ENCODE measurements around the gene DDX60. TPM values are rescaled to one million over a fixed set of nuclear protein-coding genes. Genes with fewer than 3 reads are reported as not detected.
A peak's percentile ranks its signal among the peaks of the same experiment; 100 is the strongest.
"Not testable (repeated sequence)": the region's sequence is repeated elsewhere in the genome, so short reads cannot be mapped to it uniquely, and the experiment has no call there.

DDX60 gene
- polyA plus RNA-seq, 6 donors from 2014 or later = 9.4 to 24.7 (median 19.1) TPM

DNA sequence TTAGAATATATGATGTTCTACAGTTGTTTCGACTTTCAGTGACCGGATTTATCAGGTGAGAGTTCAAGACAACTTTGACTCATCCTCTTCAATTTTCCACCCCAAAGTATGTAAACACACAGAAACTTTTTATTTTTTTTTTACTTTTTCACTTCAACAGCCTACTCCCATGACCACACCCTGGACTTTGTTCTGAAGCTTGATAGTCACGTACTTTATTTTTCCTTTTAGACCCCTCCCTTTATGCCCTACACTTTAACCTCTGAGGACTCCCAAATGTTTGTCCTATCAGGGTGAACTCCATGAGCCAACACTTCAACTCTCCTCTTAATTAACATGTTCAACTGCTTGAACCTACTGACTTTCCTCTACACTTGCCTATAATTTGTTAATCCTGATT is 2.5 kb upstream of the DDX60 start:
- peak overlapping the region in 2 of 8 donors; percentile 30 to 40 for H3K4me3 Mint-ChIP-seq
- no peak for DNase-seq
- H3K36me3 Mint-ChIP-seq = peaks cover 0 to 4% of the 10 kb centered on the region in 2 donors
- no peak for ATAC-seq (ENCODE audit: low read depth in 2 of 2)
- H3K27me3 Mint-ChIP-seq = no peaks in the 10 kb centered on the region
- H3K4me1 Mint-ChIP-seq = peaks cover 14 to 32% (median 18%) of the 10 kb centered on the region in 3 donors
- no peaks in the 10 kb centered on the region for H3K9me3 Mint-ChIP-seq
- H3K27ac Mint-ChIP-seq = peak overlapping the region in 1 of 6 donors; percentile 72

DNA sequence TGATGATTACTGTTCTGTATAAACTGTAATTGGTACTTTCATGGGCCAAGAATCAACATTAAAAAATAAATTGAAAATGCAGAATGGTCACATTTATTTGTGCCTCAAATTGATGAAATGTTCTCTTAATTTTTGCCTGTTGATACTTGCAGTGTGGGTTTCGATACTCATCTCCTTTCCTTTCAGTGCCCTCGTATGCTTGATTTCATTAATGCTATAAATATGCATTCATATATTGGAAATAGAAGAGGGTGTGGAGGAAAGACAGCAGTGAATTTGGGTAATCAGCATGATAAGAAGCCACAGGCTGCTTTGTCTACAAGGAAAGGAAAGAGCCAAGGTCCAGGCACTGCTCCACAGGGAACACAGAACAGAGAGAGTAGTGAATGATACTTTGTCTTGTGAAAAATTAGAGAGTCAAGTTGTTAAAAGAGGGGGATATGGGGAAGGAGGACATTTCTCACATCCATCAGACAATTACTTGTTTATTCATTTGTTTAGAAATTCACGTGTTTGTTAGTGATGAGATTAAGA is 1.0 kb upstream of the DDX60 start:
- Mint-ChIP-seq H3K4me3 (peak overlapping the region; percentile 10 to 100 (median 98)), H3K9me3 (peaks cover 0 to 2% (median 0%) of the 10 kb centered on the region in 7 donors), H3K36me3 (peaks cover 0 to 4% of the 10 kb centered on the region in 2 donors), H3K27ac (peak overlapping the region in 4 of 6 donors; percentile 12 to 97 (median 55)), H3K4me1 (peaks cover 14 to 35% (median 22%) of the 10 kb centered on the region in 3 donors), H3K27me3 (no peaks in the 10 kb centered on the region)
- ATAC-seq (ENCODE audit: low read depth in 2 of 2) (no peak), DNase-seq (no peak)

DNA sequence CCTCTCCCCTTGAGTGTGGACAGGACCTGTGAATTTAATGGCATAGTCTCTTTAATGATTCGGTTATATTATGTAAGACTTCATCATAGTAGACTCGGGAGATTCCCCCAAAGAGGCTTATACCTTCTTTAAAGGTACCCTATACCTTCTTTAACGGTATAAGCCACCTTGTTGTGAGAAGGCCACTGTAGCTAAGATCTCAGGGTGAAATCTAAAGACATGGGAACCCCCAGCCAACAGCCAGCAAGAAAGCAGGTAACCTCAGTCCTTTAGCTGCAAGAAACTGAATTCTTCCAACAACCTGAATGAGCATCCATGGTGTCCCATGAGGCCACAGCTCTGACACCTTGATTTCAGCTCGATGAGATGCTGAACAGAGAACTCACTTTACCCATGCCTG is 931 bp downstream of the DDX60 start:
- no peak for ATAC-seq (ENCODE audit: low read depth in 2 of 2)
- Mint-ChIP-seq H3K4me3 (peak overlapping the region; percentile 96 to 100 (median 98)), H3K27me3 (no peaks in the 10 kb centered on the region), H3K36me3 (peaks cover 0 to 4% of the 10 kb centered on the region in 2 donors), H3K9me3 (peaks cover 0 to 2% (median 0%) of the 10 kb centered on the region in 7 donors), H3K27ac (peak overlapping the region in 5 of 6 donors; percentile 97 to 99 (median 98)), H3K4me1 (peaks cover 19 to 36% (median 35%) of the 10 kb centered on the region in 3 donors)
- no peak for DNase-seq

DNA sequence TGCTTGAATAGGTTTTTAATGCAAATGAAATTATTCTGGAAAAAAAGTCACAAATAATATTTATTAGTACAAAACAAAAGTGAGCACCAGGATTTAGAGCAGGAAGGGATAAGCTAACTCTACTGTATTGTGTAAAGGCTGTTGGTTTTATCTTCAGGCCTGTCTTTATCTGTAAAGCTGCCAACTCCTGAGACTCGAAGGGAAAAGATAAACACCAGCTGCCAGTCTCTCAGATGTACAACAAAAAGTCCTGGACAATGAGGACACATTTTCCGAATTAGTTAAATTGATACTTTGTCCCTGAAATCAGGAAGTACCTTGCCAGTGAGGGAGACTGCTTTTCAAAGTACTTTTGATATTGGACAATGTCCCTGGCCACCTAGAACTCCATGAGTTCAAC is 8.8 kb downstream of the DDX60 start:
- ATAC-seq (ENCODE audit: low read depth in 2 of 2) (no peak), DNase-seq (no peak)
- no peak overlapping the region for H3K4me3 Mint-ChIP-seq
- peaks cover 0 to 22% (median 14%) of the 10 kb centered on the region in 3 donors for H3K4me1 Mint-ChIP-seq
- no peaks in the 10 kb centered on the region for H3K9me3 Mint-ChIP-seq
- H3K27ac Mint-ChIP-seq = no peak overlapping the region
- H3K36me3 Mint-ChIP-seq = peaks cover 28 to 35% of the 10 kb centered on the region in 2 donors
- H3K27me3 Mint-ChIP-seq = no peaks in the 10 kb centered on the region

GRCh38 chr4:168308912-168309311 is 9.6 kb downstream of the DDX60 start:
- H3K4me1 Mint-ChIP-seq = peaks cover 0 to 16% (median 14%) of the 10 kb centered on the region in 3 donors
- H3K9me3 Mint-ChIP-seq = no peaks in the 10 kb centered on the region
- ATAC-seq (ENCODE audit: low read depth in 2 of 2) = no peak
- DNase-seq = no peak
- peak overlapping the region in 1 of 6 donors; percentile 11 for H3K27ac Mint-ChIP-seq
- no peak overlapping the region for H3K4me3 Mint-ChIP-seq
- peaks cover 28 to 35% of the 10 kb centered on the region in 2 donors for H3K36me3 Mint-ChIP-seq
- H3K27me3 Mint-ChIP-seq = no peaks in the 10 kb centered on the region

DNA sequence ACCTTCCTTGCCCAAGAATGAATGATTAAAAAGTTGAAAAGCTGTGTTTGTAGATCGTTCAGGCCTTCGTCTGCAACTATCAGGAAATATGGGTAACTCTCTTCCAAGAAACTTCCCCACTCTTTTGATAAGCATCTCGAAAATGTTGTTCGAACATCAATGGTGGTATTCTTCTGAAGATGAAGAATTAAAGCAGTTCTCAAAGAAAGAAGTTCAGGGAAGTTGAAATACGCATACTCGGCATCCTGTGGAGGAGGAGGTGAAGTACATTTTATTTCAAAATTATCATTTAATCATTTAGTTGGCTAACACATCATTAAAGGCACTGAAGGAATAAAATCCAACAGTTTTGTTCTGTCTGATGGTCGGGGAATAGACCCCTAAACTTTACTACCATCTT is 12.1 kb downstream of the DDX60 start:
- H3K36me3 Mint-ChIP-seq = peaks cover 27 to 39% of the 10 kb centered on the region in 2 donors

DNA sequence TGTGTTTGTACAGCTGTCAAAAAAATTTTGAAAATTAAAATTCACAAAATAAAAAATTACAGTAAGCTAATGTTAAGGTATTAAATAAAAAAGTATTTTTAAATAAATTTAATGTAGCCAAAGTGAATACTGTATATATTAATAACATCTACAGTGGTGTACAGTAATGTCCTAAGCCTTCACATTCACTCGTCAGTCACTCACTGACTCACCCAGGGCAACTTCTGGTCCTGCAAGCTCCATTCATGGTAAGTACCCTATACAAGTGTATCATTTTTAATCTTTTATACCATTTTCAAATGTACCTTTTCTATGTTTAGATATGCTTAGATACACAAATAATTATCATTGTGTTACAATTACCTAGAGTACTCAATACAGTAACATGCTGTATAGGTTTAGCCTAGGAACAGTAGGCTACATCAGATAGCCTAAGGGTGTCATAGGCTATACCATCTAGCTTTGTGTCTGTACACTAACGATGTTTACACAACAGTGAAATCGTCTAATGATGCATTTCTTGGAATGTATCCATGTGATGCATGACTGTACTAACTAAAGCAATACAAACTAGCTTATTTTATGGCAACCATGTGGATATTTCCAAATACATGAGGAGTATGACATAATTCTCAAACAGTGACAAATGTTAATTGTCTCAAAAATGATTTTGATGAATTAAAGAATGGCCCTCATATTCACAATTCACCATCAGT is 13.7 kb downstream of the DDX60 start:
- Mint-ChIP-seq H3K4me3 (no peak overlapping the region), H3K4me1 (no peaks in the 10 kb centered on the region), H3K27ac (no peak overlapping the region), H3K9me3 (no peaks in the 10 kb centered on the region), H3K27me3 (no peaks in the 10 kb centered on the region), H3K36me3 (peaks cover 15 to 40% of the 10 kb centered on the region in 2 donors)
- ATAC-seq (ENCODE audit: low read depth in 2 of 2) (no peak), DNase-seq (no peak)

More for the DNA sequence above, 12.1 kb downstream of the DDX60 start:
- H3K27me3 Mint-ChIP-seq = no peaks in the 10 kb centered on the region
- H3K4me1 Mint-ChIP-seq = no peaks in the 10 kb centered on the region
- ATAC-seq (ENCODE audit: low read depth in 2 of 2) = no peak
- no peak for DNase-seq
- H3K4me3 Mint-ChIP-seq = no peak overlapping the region
- H3K27ac Mint-ChIP-seq = no peak overlapping the region
- H3K9me3 Mint-ChIP-seq = no peaks in the 10 kb centered on the region

GRCh38 chr4:168303430-168303829 is 15.1 kb downstream of the DDX60 start:
- ATAC-seq (ENCODE audit: low read depth in 2 of 2); H3K4me1 Mint-ChIP-seq; H3K27me3 Mint-ChIP-seq; DNase-seq; H3K4me3 Mint-ChIP-seq; H3K9me3 Mint-ChIP-seq; H3K27ac Mint-ChIP-seq: not testable (repeated sequence)
- H3K36me3 Mint-ChIP-seq = peaks cover 6 to 41% of the 10 kb centered on the region in 2 donors

GRCh38 chr4:168293386-168293975 is 25.1 kb downstream of the DDX60 start:
- peak overlapping the region in 1 of 6 donors; percentile 46 for H3K27ac Mint-ChIP-seq
- H3K9me3 Mint-ChIP-seq = no peaks in the 10 kb centered on the region
- peaks cover 37 to 40% of the 10 kb centered on the region in 2 donors for H3K36me3 Mint-ChIP-seq
- ATAC-seq (ENCODE audit: low read depth in 2 of 2) (no peak), DNase-seq (no peak)
- H3K4me3 Mint-ChIP-seq = no peak overlapping the region
- no peaks in the 10 kb centered on the region for H3K27me3 Mint-ChIP-seq
- H3K4me1 Mint-ChIP-seq = peaks cover 0 to 13% (median 3%) of the 10 kb centered on the region in 3 donors

GRCh38 chr4:168291242-168291641 is 27.3 kb downstream of the DDX60 start:
- Mint-ChIP-seq H3K4me1 (peaks cover 0 to 6% (median 3%) of the 10 kb centered on the region in 3 donors), H3K4me3 (no peak overlapping the region), H3K27me3 (no peaks in the 10 kb centered on the region), H3K27ac (no peak overlapping the region), H3K9me3 (no peaks in the 10 kb centered on the region), H3K36me3 (peaks cover 32% of the 10 kb centered on the region in 2 donors)
- no peak for ATAC-seq (ENCODE audit: low read depth in 2 of 2)
- no peak for DNase-seq

DNA sequence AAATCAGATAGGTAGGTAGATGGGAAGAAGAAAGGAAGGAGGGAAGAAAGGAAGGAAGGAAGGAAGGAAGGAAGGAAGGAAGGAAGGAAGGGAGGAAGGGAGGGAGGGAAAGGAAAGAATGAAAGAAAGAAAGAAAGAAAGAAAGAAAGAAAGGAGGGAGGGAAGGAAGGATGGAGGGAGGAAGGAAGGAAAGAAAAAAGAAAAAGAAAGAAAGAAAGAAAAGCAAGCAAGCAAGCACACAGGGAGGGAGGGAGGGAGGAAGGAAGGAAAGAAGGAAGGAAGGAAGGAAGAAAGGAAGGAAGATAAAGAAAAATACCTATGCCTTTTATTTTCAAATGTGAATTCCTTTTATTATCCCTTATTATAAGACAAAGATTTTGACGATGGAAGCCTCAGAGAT is 32.7 kb downstream of the DDX60 start:
- H3K4me1 Mint-ChIP-seq; H3K9me3 Mint-ChIP-seq; H3K27me3 Mint-ChIP-seq; H3K27ac Mint-ChIP-seq; H3K4me3 Mint-ChIP-seq; DNase-seq; ATAC-seq (ENCODE audit: low read depth in 2 of 2): not testable (repeated sequence)
- peaks cover 21 to 46% of the 10 kb centered on the region in 2 donors for H3K36me3 Mint-ChIP-seq

- peaks cover 41 to 72% of the 10 kb centered on the region in 2 donors for H3K36me3 Mint-ChIP-seq
- no peak overlapping the region for H3K4me3 Mint-ChIP-seq
- ATAC-seq (ENCODE audit: low read depth in 2 of 2) (no peak), DNase-seq (no peak)
- no peaks in the 10 kb centered on the region for H3K4me1 Mint-ChIP-seq
- no peaks in the 10 kb centered on the region for H3K27me3 Mint-ChIP-seq
- peaks cover 0 to 4% (median 0%) of the 10 kb centered on the region in 7 donors for H3K9me3 Mint-ChIP-seq
- H3K27ac Mint-ChIP-seq = no peak overlapping the region
Observed at GRCh38 chr4:168279556-168279955, 39.0 kb downstream of the DDX60 start.

DNA sequence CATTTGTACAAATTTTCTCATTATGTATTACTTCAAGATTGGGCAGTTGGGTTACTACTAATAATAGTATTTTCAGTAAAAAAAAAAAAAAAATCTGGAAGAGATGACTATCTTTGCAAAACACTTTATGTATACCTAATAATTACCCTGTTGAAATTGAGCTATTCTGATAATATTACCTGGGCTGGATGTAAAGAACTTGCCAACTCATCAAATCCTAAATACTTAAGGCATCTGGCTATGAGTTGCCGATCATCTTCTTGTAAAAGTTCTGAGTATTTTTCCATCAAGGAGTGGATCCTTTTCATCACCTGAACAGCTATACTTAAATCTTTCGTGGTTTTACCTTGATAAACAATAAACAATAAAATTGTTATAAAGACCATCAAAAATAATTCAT is 42.7 kb downstream of the DDX60 start:
- H3K27ac Mint-ChIP-seq = no peak overlapping the region
- no peaks in the 10 kb centered on the region for H3K27me3 Mint-ChIP-seq
- H3K36me3 Mint-ChIP-seq = peaks cover 61 to 69% of the 10 kb centered on the region in 2 donors
- ATAC-seq (ENCODE audit: low read depth in 2 of 2) = no peak
- H3K9me3 Mint-ChIP-seq = peaks cover 0 to 4% (median 0%) of the 10 kb centered on the region in 7 donors
- DNase-seq = no peak
- no peaks in the 10 kb centered on the region for H3K4me1 Mint-ChIP-seq
- no peak overlapping the region for H3K4me3 Mint-ChIP-seq

GRCh38 chr4:168274871-168275270 is 43.7 kb downstream of the DDX60 start:
- Mint-ChIP-seq H3K9me3 (peaks cover 0 to 4% (median 0%) of the 10 kb centered on the region in 7 donors), H3K36me3 (peaks cover 57 to 69% of the 10 kb centered on the region in 2 donors), H3K27ac (no peak overlapping the region), H3K27me3 (no peaks in the 10 kb centered on the region), H3K4me1 (no peaks in the 10 kb centered on the region), H3K4me3 (no peak overlapping the region)
- ATAC-seq (ENCODE audit: low read depth in 2 of 2) = no peak
- no peak for DNase-seq

All from naive B cell (primary cell).